ENCODE measurements around the gene MAU2.

The MAU2 gene

GRCh38 chr19:19352823-19353222, 32.2 kb downstream of the MAU2 start:
- no peak for TF ChIP-seq CTCF (IDR thresholded peaks at IDR 0.05; ENCODE audit: insufficient read depth, low read depth, low read length, missing control alignments)
- no peak for DNase-seq (ENCODE audit: low read depth)
- H3K4me3 ChIP-seq (ENCODE audit: low read depth, low read length): no peak overlapping the region

GRCh38 chr19:19354007-19354406, 33.4 kb downstream of the MAU2 start:
- DNase-seq (ENCODE audit: low read depth): no peak
- no peak for TF ChIP-seq CTCF (IDR thresholded peaks at IDR 0.05; ENCODE audit: insufficient read depth, low read depth, low read length, missing control alignments)
- H3K4me3 ChIP-seq (ENCODE audit: low read depth, low read length): no peak overlapping the region

GRCh38 chr19:19354932-19355331, 34.3 kb downstream of the MAU2 start:
- TF ChIP-seq CTCF (IDR thresholded peaks at IDR 0.05; ENCODE audit: insufficient read depth, low read depth, low read length, missing control alignments): no peak
- H3K4me3 ChIP-seq (ENCODE audit: low read depth, low read length): no peak overlapping the region
- no peak for DNase-seq (ENCODE audit: low read depth)

GRCh38 chr19:19355606-19356139, 35.0 kb downstream of the MAU2 start:
- no peak for TF ChIP-seq CTCF (IDR thresholded peaks at IDR 0.05; ENCODE audit: insufficient read depth, low read depth, low read length, missing control alignments)
- H3K4me3 ChIP-seq (ENCODE audit: low read depth, low read length): no peak overlapping the region
- no peak for DNase-seq (ENCODE audit: low read depth)

- no peak for DNase-seq (ENCODE audit: low read depth)
- H3K4me3 ChIP-seq (ENCODE audit: low read depth, low read length): no peak overlapping the region
- TF ChIP-seq CTCF (IDR thresholded peaks at IDR 0.05; ENCODE audit: insufficient read depth, low read depth, low read length, missing control alignments): no peak
Observed at GRCh38 chr19:19356500-19356899, 35.9 kb downstream of the MAU2 start.

GRCh38 chr19:19356901-19357566, 36.4 kb downstream of the MAU2 start:
- no peak overlapping the region for H3K4me3 ChIP-seq (ENCODE audit: low read depth, low read length)
- no peak for TF ChIP-seq CTCF (IDR thresholded peaks at IDR 0.05; ENCODE audit: insufficient read depth, low read depth, low read length, missing control alignments)
- DNase-seq (ENCODE audit: low read depth): no peak

All from GM12865 (cell line).